Non-pigmented ciliary epithelial cell (primary cell): Measurements from ENCODE around the gene MMD.
"Not testable (repeated sequence)": the region's sequence is repeated elsewhere in the genome, so short reads cannot be mapped to it uniquely, and the experiment has no call there.

Experiments used
- DNase-seq: peaks from one replicate; pipeline ENCODE4 v3.0.0-alpha.2; 2010; ENCODE audit warnings: low read depth

The MMD gene, protein sequence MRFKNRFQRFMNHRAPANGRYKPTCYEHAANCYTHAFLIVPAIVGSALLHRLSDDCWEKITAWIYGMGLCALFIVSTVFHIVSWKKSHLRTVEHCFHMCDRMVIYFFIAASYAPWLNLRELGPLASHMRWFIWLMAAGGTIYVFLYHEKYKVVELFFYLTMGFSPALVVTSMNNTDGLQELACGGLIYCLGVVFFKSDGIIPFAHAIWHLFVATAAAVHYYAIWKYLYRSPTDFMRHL

DNA sequence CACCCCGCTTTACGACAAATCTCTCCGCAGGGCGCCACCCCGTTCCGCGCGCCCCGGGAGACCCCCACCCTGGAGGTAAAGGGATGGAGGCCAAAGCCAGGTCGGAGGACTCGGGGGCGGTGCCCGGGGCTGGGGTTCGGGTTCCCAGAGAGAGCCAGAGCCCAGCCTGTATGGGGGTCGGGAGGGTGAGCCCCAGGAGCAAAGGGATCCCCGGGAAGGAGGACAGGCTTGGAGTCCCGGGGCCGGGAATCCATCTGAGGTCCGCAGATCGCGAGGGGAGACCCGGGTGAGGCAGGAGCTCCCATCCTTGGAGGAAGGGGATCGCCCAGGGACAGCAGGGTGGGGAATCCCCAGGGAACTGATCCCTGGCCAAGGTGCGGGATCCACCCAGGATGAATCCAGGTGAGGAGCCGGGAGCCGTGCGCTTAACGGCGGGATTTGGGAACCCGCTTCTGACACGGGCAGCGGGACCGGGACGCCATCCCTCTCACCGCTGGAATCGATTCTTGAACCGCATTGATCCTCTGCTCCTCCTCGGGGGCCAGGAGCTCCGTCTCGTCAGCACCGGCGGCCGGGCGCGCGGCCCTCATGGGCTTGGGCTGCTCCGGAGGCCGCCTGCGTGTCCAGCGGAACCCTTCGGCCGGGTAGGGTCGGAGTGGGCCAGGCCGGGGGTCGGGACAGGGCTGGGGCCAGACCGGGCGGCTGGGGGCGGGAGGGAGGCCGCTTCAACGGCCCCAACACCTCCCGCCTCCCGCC lies at the start of gene MMD:
Gene MMD (minus strand): TSS at position 657 of the 756 bp plus-strand sequence. CDS start 140 bp downstream, at position 517.
- no peak for DNase-seq

DNA sequence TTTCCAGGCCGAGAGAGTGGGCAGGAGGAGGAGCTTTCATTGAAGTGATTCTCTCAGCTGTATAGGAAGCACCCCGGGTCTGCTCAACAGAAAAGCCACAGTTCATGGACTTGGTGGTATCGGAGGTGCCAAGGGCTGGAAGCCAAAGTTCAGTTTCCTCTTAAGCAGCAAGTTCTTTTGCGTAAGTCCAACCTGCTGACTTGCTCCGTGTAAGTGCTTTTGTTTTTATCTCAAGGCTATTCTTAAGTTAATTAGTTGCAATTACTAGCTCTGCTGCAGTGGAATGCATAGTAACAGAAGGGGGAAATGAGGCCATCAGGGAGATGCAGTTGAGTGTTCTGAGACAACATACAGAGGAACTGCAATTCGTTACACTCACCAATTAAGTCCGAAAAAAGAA lies 45.0 kb upstream of the MMD start:
- no peak for DNase-seq

DNA sequence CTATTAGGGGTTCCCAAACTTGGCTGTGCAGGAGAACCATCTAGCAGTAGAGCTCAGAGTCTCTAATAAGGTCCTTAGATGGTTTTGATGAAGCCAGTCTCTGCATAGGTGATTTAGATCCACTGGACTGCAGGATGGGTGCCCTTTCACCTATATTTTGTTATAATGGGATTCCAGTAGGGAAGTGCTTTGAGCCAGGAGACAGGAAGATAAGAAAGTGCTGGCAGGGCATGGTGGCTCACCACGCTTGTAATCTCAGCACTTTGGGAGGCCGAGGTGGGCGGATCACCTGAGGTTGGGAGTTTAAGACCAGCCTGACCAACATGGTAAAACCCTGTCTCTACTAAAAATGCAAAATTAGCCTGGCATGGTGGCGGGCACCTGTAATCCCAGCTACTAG lies 44.1 kb upstream of the MMD start:
- not testable (repeated sequence) for DNase-seq

DNA sequence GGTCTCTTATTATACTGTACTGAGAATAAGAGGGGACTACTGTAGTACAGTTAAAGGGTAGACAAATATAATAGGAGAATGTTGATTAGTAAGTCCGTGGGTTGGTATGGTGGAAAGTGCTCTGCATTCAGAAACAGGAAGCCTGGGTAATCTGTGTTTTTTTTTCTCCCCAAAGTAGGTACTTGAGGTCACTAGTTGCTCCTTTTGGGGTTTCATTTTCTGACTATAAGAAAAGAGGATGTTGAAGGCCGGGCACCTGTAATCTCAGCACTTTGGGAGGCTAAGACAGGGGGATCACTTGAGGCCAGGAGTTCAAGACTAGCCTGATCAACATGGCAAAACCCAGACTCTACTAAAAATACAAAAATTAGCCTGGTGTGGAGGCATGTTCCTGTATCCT lies 42.0 kb upstream of the MMD start:
- DNase-seq, result no peak

DNA sequence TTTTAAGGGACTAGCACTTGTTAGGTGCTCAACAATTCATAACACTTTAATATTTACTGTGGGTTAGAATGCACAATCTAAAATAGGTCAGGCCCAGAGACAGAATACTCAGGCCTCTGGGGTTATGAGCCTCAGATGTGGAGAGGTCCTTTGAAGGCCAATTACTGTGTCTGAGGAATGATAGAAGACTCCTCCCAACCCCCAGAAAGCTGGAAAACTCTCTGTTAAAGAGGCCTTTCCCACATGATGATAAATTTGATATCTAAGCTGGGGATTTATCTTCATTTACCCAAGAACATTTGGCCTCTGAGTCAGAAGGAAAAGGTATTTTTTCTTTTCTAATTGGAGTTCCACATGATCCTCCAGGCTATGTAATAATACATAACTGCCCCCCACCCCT lies 41.1 kb upstream of the MMD start:
- no peak for DNase-seq

DNA sequence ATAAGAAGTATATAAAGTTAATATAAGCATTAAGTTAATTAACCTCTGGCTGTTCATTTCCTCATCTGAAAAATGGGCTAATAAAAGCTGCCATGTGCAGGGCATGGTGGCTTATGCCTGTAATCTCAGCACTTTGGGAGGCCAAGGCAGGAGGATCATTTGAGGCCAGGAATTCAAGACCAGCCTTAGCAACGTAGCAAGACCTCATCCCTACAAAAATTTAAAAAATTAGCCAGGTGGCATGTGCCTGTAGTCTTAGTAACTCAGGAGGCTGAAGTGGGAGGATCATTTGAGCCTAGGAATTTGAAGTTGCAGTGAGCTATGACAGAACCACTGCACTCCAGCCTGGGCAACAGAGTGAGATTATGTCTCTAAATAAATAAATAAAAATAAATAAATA lies 40.6 kb upstream of the MMD start:
- no peak for DNase-seq

DNA sequence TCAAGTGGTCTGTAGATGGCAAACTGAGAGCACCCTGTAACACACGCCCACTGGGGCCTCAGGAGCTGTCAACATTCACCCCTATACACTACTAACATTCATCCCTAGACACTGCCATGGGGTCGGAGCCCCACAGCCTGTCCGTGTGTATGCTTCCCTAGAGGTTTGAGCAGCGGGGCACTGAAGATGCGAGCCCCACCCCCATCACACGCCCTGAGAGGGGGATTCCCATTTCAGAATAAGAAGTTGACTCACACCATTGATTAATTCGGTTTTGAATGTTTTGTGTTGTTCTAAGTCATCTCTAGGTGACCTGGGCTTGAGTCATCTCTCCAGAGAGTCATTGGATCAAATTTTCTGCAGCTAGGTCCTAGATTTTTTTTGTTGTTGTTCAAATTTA lies 37.3 kb upstream of the MMD start:
- no peak for DNase-seq

DNA sequence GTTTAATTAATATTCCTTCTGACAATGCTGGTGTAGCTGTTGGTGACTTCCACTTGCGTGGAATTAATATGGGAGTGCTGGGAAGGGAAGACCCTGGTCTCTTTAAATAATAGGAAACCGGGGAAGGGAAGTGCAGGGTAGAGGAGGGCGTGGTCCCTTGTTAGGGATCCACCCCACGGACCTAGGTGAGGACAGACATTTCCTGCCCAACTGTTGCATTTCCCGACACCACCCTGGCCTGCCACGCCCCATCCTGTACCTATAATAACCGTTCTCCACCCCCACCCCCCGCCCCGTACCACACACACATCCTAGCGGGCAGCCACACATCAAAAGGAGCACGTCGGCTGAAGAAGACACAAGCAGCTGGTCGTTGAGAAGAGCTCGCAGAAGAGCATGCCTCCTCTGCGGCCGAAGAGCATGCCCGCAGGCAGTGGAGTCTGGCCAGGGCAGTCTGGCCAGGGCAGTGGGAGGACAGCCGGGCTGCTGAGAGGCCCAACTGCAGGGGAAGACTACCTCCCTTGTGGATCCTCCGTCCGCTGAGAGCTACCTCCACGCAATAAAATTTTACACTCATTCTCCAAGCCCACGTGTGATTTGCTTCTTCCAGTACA lies 36.8 kb upstream of the MMD start:
- no peak for DNase-seq

DNA sequence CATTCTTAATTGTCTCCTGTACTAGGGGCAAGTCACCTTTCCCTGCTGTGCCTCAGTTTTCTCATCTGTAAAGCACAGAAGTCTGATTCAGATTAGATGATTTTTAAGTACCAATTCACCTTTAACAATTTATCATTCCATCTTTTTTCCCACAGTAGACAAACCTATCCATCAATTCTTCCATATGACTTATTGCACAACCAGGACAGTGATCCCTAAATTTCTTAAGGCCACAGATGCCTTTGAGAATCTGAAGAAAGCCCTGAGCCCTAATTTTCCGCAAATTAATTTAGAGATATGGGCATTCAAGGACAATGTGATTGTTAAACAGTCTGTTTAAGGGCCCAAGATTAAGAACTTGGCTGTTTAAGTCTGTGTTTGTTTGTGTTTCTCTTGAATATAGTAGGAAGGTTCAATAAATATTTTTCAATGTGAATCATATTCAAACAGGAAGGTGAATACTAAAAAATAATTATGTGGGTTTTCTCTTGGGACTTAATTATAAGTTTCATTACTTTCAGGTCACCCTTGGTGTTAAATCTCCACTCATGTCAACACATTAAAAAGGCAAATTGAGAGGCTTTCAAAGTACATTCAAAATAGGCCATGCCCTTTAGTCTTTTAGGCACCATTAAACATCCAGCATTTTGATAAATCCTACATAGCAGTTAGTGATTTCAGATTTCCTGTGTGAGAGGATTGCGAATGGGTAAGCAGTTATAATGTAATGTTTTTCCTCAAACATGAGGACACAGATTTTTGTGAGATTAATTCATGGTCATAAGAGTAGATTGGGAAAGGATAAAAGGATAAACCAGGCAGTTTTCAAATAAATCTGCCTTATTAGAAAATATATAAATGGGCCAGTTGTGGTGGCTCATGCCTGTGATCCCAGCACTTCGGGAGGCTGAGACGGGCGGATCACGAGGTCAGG lies 34.9 kb upstream of the MMD start:
- DNase-seq, result no peak

DNA sequence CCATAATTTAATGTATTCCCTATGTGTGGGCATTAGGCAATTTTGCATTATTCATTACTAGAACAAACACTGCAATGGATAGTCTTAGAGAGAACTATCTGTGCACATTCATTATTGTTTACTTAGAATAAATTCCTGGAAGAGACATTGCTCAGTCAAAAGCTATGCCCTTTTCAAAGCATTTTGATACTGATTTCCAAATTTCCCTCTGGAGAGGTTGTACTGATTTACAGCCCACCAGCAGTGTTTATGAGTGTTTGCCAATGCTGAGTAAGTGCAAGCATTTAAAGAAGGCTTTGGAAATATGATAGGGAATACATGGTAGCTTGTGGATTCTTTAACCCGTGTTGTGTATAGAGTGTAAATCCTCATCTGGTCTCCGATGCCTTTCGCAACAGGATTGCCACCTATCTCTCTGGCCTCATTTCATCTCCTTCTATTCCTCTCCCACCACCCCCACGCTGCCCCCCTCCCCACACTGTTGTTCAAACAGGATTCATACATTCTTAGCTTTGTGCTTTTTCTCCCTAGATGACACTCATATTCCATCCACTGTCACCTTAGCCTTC lies 33.4 kb upstream of the MMD start:
- DNase-seq, result no peak

DNA sequence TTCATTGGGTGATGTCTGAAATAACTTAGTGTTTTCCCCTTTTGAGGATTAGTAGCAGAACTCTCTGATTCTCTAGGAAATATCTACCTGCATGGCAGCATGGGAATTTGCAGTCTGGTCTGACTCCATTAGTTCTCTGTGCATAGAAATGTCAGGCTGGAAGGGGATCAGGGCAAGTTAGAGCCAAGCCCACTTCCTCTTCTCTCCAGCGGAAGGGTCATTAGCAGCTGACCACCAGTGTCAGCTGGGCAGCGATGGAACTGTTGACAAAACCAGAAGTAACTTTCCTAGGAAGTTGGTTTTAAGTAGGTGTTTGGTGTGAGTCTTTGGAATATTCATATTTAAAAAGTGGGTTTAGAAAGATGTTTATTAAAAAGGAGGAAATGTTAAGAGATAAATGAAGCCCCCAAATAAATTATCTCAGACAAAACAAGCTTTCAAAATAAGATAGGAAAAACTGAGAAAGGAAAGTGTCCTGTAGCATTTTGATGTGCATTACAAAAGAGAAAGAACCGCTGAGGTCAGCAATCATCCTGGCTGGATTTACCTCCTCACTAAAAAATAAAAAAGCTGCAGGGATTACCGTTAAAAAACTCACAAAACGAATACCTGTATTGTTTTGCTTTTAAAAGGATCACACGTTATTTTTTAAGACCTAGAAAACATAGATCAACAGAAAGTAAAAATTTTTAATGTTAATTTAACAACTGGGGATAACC lies 32.4 kb upstream of the MMD start:
- no peak for DNase-seq

DNA sequence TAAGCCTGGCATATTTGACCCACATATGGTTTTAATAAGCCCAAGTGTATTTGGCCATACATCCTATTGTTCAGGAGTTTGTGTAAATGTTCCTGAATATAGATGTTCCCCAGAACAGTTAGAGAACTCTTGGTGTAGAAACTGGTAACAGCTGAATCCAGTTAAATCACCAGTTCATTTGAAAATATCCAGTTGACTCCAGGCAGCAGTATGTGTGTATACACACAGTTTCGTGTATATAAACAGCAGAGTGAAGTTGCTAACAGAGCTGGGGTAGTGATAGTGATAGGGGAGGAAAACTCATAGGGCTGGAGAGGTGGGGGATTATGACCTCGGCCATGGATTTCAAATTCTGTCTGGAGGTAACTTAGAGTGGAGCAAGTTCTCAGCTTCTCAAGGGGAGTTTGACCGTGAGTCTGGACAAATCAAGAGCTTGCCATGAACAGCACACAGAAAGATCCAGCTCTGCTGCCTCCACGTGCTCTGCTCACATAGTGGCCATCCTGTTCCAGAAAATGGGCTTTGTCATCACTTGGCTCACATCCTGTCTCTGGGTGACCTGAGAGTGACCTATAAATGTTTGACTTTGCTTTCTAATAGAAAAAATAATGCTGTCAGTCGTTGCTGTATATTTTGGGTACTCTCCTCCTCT lies 30.6 kb upstream of the MMD start:
- DNase-seq, result no peak

DNA sequence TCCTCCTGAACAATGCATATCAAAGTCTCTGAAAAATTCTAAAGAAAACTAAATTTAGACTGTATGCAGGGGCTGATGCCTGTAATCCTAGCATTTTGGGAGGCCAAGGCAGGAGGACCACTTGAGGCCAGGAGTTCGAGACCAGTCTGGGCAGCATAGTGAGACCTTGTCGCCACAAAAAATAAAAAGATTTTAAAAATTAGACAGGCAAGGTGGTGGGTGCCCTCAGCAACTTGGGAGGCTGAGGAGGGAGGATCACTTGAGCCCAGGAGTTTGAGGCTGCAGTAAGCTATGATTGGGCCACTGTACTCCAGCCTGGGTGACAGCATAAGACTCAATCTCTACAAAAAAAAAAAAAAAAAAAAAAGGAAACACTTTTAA lies 30.1 kb upstream of the MMD start:
- no peak for DNase-seq

DNA sequence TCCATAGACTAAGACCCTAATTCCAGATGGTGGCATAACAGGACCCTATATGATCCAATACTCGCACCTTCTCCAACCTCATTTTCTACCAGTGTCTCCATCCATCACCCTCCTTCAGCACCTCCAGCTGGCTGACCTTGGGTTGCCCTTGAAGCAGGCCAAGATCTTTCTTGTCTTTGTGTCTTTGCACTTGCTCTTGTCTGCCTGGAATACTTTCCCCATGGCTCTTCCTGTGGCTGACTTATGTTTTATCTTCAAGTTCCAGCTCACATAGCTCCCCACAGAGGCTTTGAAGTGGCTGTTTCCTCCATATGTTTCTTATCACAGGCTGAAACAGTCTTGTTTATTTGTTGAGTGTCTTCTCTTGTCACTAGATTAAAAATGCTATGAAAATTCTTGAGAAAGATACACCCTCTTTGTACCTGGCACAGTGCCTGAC lies 29.6 kb upstream of the MMD start:
- DNase-seq, result no peak

DNA sequence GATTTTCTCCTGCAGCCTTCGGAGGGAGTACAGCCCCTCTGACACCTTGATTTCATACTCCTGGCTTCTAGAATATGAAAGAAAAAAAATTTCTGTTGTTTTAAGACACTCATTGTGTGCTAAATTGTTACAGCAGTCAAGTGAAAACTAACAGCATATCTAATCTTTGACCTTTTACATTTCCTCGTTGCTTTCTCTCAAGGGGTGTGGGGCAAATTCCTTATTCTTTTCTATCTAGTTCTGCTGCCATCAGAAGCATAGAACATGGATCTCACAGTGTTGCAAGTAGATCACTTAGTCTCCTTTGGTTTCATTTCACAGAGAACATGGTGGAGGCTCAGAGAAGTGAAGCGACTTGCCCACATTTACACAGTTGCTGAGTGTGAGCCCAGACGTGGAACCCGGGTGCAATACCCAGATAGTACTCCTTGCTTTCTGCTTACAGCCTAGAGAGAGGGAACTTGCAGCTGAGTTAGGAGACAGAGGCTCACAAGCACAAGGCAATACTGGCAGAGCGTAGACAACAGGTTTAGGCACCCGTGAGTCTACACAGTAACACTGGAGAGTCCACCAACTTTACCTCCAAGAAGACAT lies 28.7 kb upstream of the MMD start:
- DNase-seq, result no peak

DNA sequence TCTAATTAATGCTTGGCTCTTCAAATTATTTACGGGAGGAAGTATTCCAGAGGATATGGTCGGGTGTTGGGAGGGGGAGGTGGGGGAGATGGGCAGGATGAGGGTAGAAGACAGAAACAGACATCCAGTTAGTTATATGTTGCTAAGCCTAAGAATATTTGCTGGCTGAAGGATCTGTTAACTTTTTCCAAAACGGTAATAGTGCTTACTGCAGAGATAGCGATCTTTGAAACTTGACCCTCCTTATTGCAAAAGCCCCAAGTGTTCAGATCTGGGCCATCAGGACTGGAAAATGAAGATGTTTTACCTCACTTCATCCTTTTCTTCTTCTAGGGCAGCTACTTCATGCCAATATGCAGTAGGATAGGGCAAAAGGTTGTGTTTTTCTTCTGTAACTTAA lies 27.0 kb upstream of the MMD start:
- no peak for DNase-seq

DNA sequence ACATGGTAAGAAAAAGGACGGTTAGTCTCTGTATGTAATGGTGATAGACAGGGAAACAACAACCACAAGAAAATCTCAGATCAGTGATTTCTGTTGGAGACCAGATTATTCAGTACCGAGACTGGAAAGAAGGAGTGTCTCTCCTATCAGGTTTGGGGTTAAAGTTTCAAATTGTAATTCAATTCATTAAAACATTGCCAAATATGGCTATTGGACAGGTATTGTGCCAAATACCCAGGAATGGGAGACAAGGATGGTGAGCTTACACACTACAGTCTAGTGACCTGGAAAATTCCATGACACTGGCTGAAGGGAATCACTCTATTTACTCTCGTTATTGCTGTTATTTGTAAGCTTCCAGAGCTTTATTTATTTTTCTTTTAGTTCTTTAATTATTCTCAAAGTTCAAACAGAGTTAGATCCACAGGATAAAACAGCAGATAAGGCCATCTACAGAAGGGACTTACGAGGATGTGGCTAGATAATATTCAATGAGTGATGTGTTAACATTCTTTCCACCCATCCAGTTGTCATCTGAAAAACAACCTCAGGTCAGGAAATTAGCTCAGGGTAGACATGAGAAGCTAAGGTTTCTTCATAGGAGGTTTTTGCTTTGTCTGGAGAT lies 25.1 kb upstream of the MMD start:
- no peak for DNase-seq

DNA sequence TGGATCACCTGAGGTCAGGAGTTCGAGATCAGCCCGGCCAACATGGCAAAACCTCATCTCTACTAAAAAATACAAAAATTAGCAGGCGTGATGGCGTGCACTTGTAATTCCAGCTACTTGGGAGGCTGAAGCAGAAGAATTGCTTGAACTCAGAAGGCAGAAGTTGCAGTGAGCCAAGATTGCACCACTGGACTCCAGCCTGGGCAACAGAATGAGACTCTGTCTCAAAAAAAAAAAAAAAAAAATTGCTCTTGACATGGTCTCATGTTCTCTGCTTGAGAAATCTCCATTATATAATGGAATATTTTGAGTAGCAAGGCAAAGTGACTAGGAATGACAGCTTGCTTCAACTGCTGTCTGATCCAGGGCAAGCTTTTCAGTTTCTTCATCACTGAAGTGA lies 24.4 kb upstream of the MMD start:
- not testable (repeated sequence) for DNase-seq

DNA sequence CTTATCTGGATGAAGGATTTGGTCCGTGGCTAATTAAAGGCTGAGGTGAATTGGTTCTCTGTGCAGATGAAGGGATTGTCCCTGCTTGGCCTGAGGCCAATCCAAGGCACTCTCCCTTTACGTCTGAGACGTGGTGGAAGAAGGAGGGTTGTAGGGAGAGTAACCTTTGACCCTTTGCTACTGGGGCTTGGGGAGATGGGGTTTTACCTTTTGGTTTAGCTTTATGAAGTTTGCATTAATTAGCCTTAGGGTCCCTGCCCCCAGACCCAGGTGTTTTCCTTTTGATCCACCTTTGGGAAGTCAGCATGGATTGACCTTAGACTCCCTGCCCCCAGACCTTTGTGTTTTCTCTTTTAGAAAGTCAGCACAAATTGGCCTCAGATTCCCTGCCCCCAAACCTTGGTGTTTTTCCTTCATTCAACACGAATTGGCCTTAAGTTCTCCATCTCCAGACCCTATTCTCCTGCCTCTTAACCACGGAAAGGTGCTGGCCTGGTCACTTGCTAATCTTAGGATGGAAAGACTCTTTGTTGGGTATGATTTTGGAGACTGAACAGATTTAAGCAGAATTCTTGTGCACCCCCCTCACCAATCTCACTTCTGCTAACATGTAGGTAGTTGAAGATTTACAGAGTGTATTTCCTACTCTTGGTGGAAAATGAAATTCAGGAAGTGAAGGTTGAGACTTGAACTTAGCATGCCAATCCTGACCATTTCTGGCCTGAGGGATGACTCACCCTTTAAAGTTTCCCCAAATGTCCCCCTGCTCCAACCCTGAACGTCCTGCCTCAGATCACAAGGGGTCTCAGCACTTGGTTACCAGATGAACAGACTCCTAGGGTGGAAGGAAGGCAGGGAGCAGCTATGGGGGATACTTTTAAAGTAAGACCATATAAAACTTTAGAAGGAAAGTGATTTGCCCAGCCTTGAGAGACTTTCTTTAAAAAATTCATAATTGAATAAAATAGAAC lies 23.1 kb upstream of the MMD start:
- no peak for DNase-seq
